K562 (cell line): ENCODE results near the gene ADGRD1. TPM values are rescaled to one million over a fixed set of nuclear protein-coding genes. Genes with fewer than 3 reads are reported as not detected.

Source experiments
- ATAC-seq: fragments of 200-7000 bp; cut with Tn5 transposase; 3 replicates; pipeline ENCODE4 v1.9.1; 2020; ENCODE audit warnings: moderate library complexity
- BruUV-seq: library from RNA; stranded (reverse); fragments of 400-500 nt; replicated peaks from 2 replicates; lab custom pipeline; 2021; lab: Mats Ljungman, UMichigan
- CTCF ChIA-PET: fragments of 300-600 bp; formaldehyde crosslinking; extraction: SDS; loops from one replicate; lab custom pipeline; 2021; ENCODE audit warnings: low intra/inter-chr PET ratio; lab: Yijun Ruan, JAX
- POLR2A ChIA-PET: fragments of 300-600, 350-650 bp; sonication (Branson Sonifier 250); formaldehyde crosslinking; extraction: SDS; loops from one replicate; lab custom pipeline; 2021; ENCODE audit warnings: antibody characterized with exemption, inconsistent platforms; lab: Yijun Ruan, JAX
- DNase-seq, 4 experiments: peaks; one replicate each; pipeline versions ENCODE4 v3.0.0 to v3.0.0-alpha.2; 2011 to 2018; ENCODE audit warnings: low spot score in 3 of 4, mixed read lengths in 3 of 4; ENCODE audit errors: extremely low read depth in 1 of 4
- FAIRE-seq: peaks from 2 replicates; lab custom pipeline; 2011; peaks lifted over from hg19 to GRCh38; lab: Jason Lieb, UNC
- H2AFZ ChIP-seq: 2 replicates; pipeline ENCODE4 v1.6.0; 2011; ENCODE audit warnings: low read depth, low read length, control low read depth, inconsistent platforms
- H3K27ac ChIP-seq: fragments of 200-600 bp; 3 replicates; pipeline ENCODE4 v1.8.0; 2011; ENCODE audit warnings: low read depth, mild to moderate bottlenecking, control low read depth, inconsistent platforms, low read length, moderate library complexity, mixed read lengths; ENCODE audit errors: extremely low read depth
- H3K27me3 ChIP-seq, 2 experiments: fragments of 300-600 bp in 1 of 2; 2 replicates in 1 of 2; 3 replicates in 1 of 2; pipeline versions ENCODE4 v1.6.0 to v1.8.0; 2011; ENCODE audit warnings: inconsistent platforms in 2 of 2, low read length in 2 of 2, mild to moderate bottlenecking in 1 of 2, mixed read lengths in 1 of 2, moderate library complexity in 1 of 2; ENCODE audit not compliant: control insufficient read depth in 2 of 2, insufficient read depth in 2 of 2
- H3K36me3 ChIP-seq: fragments of 300-600 bp; 3 replicates; pipeline ENCODE4 v1.8.0; 2011; ENCODE audit warnings: mild to moderate bottlenecking, low read length, inconsistent platforms; ENCODE audit not compliant: control insufficient read depth, insufficient read depth
- H3K4me1 ChIP-seq, 2 experiments: fragments of 200-600 bp in 1 of 2; replicated peaks in 1 of 2; 2 replicates in 1 of 2; 3 replicates in 1 of 2; pipeline versions ENCODE4 v1.5.1 to v1.8.0; 2011; ENCODE audit warnings: inconsistent platforms in 2 of 2, low read length in 2 of 2, mild to moderate bottlenecking in 1 of 2, mixed read lengths in 1 of 2, moderate library complexity in 1 of 2; ENCODE audit not compliant: control insufficient read depth in 2 of 2, insufficient read depth in 2 of 2
- H3K4me2 ChIP-seq: 2 replicates; pipeline ENCODE4 v1.6.1; 2011; ENCODE audit warnings: low read length, control low read depth, inconsistent platforms, mixed read lengths; ENCODE audit not compliant: insufficient read depth
- H3K4me3 ChIP-seq: fragments of 200-600 bp; sonication (generic), shearing (Covaris generic); 2 replicates; pipeline ENCODE4 v1.5.1; 2016; ENCODE audit warnings: control low read depth, inconsistent platforms
- H3K79me2 ChIP-seq: fragments of 200-600 bp; 3 replicates; pipeline ENCODE4 v1.8.0; 2011; ENCODE audit warnings: low read length, inconsistent platforms; ENCODE audit not compliant: control insufficient read depth, insufficient read depth
- H3K9ac ChIP-seq, 2 experiments: 2 replicates each; pipeline versions ENCODE4 v1.6.0 to v1.6.1; 2011; ENCODE audit warnings: low read depth in 2 of 2, low read length in 2 of 2, control low read depth in 1 of 2, inconsistent platforms in 1 of 2, mild to moderate bottlenecking in 1 of 2, mixed read lengths in 1 of 2; ENCODE audit not compliant: insufficient read depth in 1 of 2
- H3K9me1 ChIP-seq: one replicate; pipeline ENCODE4 v1.6.0; 2011; ENCODE audit warnings: inconsistent platforms, mild to moderate bottlenecking, low read length, moderate library complexity; ENCODE audit not compliant: control insufficient read depth, insufficient read depth
- H3K9me3 ChIP-seq: replicated peaks from 2 replicates; pipeline ENCODE4 v1.5.1; 2011; ENCODE audit warnings: low read depth, low read length, inconsistent platforms; ENCODE audit not compliant: control insufficient read depth, insufficient read depth
- H4K20me1 ChIP-seq: replicated peaks from 2 replicates; pipeline ENCODE4 v1.6.1; 2011; ENCODE audit warnings: low read length, inconsistent platforms, mixed read lengths; ENCODE audit not compliant: control insufficient read depth, insufficient read depth
- BRF1 ChIP-seq: IDR thresholded peaks from 3 replicates; pipeline ENCODE4 v1.6.1; 2011; ENCODE audit warnings: borderline replicate concordance, mild to moderate bottlenecking; ENCODE audit not compliant: insufficient read length; ENCODE audit errors: extremely low read depth
- E2F3 ChIP-seq: fragments of 250-450 bp; sonication (Bioruptor Pico); IDR thresholded peaks from 2 replicates; pipeline ENCODE4 v1.4.0; 2020; ENCODE audit warnings: mild to moderate bottlenecking
- FOXK2 ChIP-seq, 2 experiments: fragments of 450-650 bp; IDR thresholded peaks in 1 of 2; conservative IDR thresholded peaks in 1 of 2; 2 replicates each; pipeline ENCODE4 v1.6.1; 2016; ENCODE audit warnings: low read depth in 2 of 2, mild to moderate bottlenecking in 1 of 2
- HLTF ChIP-seq: fragments of 450-650 bp; IDR thresholded peaks from 2 replicates; pipeline ENCODE4 v1.6.1; 2016
- HMG20B ChIP-seq: fragments of 250-450 bp; sonication (Bioruptor Pico); IDR thresholded peaks from 2 replicates; pipeline ENCODE4 v1.5.0; 2021; ENCODE audit warnings: mild to moderate bottlenecking
- NONO ChIP-seq, 2 experiments: fragments of 200-400 bp in 1 of 2; fragments of 450-650 bp in 1 of 2; formaldehyde crosslinking in 1 of 2; IDR thresholded peaks; 2 replicates each; pipeline ENCODE4 v1.6.1; 2017; ENCODE audit warnings: low read depth in 2 of 2, mild to moderate bottlenecking in 2 of 2, moderate library complexity in 2 of 2, low read length in 1 of 2
- TAL1 ChIP-seq: fragments of 450-650 bp; IDR thresholded peaks from 2 replicates; pipeline ENCODE4 v1.6.1; 2016; ENCODE audit warnings: mild to moderate bottlenecking
- TCF7L2 ChIP-seq: fragments of 150-350 bp; IDR thresholded peaks from 2 replicates; pipeline ENCODE4 v1.6.1; 2016; ENCODE audit warnings: low read depth, mild to moderate bottlenecking, low read length, moderate library complexity
- ZNF212 ChIP-seq: fragments of 450-650 bp; formaldehyde crosslinking; IDR thresholded peaks from 2 replicates; pipeline ENCODE4 v1.4.0; 2020; ENCODE audit warnings: mild to moderate bottlenecking
- ZNF318 ChIP-seq, 2 experiments: fragments of 450-650 bp; IDR thresholded peaks; 2 replicates each; pipeline ENCODE4 v1.6.1; 2016; ENCODE audit warnings: mild to moderate bottlenecking in 2 of 2, borderline replicate concordance in 1 of 2, low read depth in 1 of 2, moderate library complexity in 1 of 2
- WGBS: fragments of 100-300 bp; shearing (Covaris generic); methylation state at CpG from one replicate; pipeline ENCODE4 v1.1.6; 2016; ENCODE audit warnings: low coverage, mixed read lengths; ENCODE audit not compliant: insufficient coverage; ENCODE audit errors: missing lambda C conversion rate; 5-methylcytosine and 5-hydroxymethylcytosine counted together
- in situ Hi-C: fragments of 300-500 bp; cut with MboI; formaldehyde crosslinking; loops from 4 replicates; pipeline ENCODE4 v1.15.0; 2018; ENCODE audit warnings: inconsistent platforms, mixed read lengths
- intact Hi-C: fragments of 100-400 bp; cut with micrococcal nuclease; formaldehyde crosslinking; loops from 2 replicates; pipeline ENCODE4 v1.14.2; 2022
- polyA plus RNA-seq, 8 experiments: library from polyadenylated mRNA; depleted of rRNA in 4 of 8; stranded (reverse) in 5 of 8; unstranded in 3 of 8; fragments of >200 nt; fragmentation: Nextera tagmentation in 2 of 8; fragmentation: Illumina TruSeq in 1 of 8; extraction: Ambion mirVana in 2 of 8; extraction: Trizol in 1 of 8; gene quantifications; 2 replicates each; pipeline versions ENCODE4 v1.2.1 to v1.2.3, GENCODE V29; 2011 to 2014; ENCODE audit warnings: inconsistent platforms in 1 of 8, missing spikeins in 1 of 8
- total RNA-seq, 7 experiments: library from RNA; depleted of rRNA in 6 of 7; stranded (reverse); fragments of >200 nt in 6 of 7; fragmentation: Illumina TruSeq in 2 of 7; extraction: Trizol in 2 of 7; gene quantifications; 2 replicates each; pipeline versions ENCODE4 v1.2.1 to v1.2.3, GENCODE V29; 2011 to 2021; ENCODE audit warnings: low replicate concordance in 1 of 7
- TF ChIP-seq, protein P1 (sequence below): sonication (generic); formaldehyde crosslinking; IDR thresholded peaks from 2 replicates; pipeline ENCODE4 v1.8.0; 2022; ENCODE audit warnings: mild to moderate bottlenecking, missing genetic modification reagents

ADGRD1 gene
- total and polyA plus RNA-seq, 9 of the 15 experiments (the other 6 are each of a cell fraction or from before 2014, with no cell fraction given), result 1.7 to 11.7 (median 3.3) TPM

GRCh38 chr12:131140697-131141096 lies 187.0 kb downstream of the ADGRD1 start:
- Histone ChIP-seq H3K36me3 (no peaks in the 10 kb centered on the region), H2AFZ (no peak overlapping the region), H3K27me3 (peaks cover 0 to 42% of the 10 kb centered on the region in 2 experiments; a peak in 2 of 5 replicates), H3K9me1 (no peaks in the 10 kb centered on the region), H3K79me2 (no peaks in the 10 kb centered on the region), H3K4me3 (no peak overlapping the region), H3K27ac (no peak overlapping the region), H3K9me3 (no peaks in the 10 kb centered on the region), H4K20me1 (no peaks in the 10 kb centered on the region; the same call in 1 of the 2 replicates), H3K9ac (no peak overlapping the region), H3K4me2 (no peak overlapping the region), H3K4me1 (peaks cover 0 to 14% of the 10 kb centered on the region in 2 experiments; a peak in 1 of 5 replicates)
- DNase-seq (no peak), FAIRE-seq (no peak), ATAC-seq (no peak)
- ChIA-PET POLR2A (no interaction called here), CTCF (no interaction called here)
- BruUV-seq, result no TSS peak
- intact Hi-C loops (no loop called here), in situ Hi-C loops (no loop called here)
- WGBS, result 26% methylated on average over 10 of the region's 10 CpGs
- TF ChIP-seq E2F3 (CRISPR knock-in tag) (no peak), BRF1 (no peak), HLTF (no peak), ZNF318 (IDR thresholded peaks at IDR 0.05; ENCODE audit: borderline replicate concordance in 1 of 2, low read depth in 1 of 2) (no peak), TCF7L2 (no peak), HMG20B (CRISPR knock-in tag) (no peak), TAL1 (no peak), ZNF212 (CRISPR knock-in tag) (no peak), FOXK2 (conservative IDR thresholded peaks at IDR 0.05 in 1 of 2, IDR thresholded peaks at IDR 0.05 in 1 of 2; ENCODE audit: low read depth in 2 of 2) (no peak), NONO (IDR thresholded peaks at IDR 0.05; ENCODE audit: low read depth in 2 of 2, low read length in 1 of 2) (no peak)
- TF ChIP-seq, protein P1, sequence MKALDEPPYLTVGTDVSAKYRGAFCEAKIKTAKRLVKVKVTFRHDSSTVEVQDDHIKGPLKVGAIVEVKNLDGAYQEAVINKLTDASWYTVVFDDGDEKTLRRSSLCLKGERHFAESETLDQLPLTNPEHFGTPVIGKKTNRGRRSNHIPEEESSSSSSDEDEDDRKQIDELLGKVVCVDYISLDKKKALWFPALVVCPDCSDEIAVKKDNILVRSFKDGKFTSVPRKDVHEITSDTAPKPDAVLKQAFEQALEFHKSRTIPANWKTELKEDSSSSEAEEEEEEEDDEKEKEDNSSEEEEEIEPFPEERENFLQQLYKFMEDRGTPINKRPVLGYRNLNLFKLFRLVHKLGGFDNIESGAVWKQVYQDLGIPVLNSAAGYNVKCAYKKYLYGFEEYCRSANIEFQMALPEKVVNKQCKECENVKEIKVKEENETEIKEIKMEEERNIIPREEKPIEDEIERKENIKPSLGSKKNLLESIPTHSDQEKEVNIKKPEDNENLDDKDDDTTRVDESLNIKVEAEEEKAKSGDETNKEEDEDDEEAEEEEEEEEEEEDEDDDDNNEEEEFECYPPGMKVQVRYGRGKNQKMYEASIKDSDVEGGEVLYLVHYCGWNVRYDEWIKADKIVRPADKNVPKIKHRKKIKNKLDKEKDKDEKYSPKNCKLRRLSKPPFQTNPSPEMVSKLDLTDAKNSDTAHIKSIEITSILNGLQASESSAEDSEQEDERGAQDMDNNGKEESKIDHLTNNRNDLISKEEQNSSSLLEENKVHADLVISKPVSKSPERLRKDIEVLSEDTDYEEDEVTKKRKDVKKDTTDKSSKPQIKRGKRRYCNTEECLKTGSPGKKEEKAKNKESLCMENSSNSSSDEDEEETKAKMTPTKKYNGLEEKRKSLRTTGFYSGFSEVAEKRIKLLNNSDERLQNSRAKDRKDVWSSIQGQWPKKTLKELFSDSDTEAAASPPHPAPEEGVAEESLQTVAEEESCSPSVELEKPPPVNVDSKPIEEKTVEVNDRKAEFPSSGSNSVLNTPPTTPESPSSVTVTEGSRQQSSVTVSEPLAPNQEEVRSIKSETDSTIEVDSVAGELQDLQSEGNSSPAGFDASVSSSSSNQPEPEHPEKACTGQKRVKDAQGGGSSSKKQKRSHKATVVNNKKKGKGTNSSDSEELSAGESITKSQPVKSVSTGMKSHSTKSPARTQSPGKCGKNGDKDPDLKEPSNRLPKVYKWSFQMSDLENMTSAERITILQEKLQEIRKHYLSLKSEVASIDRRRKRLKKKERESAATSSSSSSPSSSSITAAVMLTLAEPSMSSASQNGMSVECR (CRISPR knock-in tag), result no peak
